Measurements from ENCODE around the gene ANXA11.

ANXA11 gene

GRCh38 chr10:80170026-80170425 is 35.3 kb downstream of the ANXA11 start:
- peaks cover 3% of the 10 kb centered on the region; the same call in 1 of the 2 replicates for H4K20me1 ChIP-seq (ENCODE audit: control insufficient read depth, insufficient read depth, low read depth, low read length)
- peaks cover 7% of the 10 kb centered on the region for H3K36me3 ChIP-seq (ENCODE audit: control insufficient read depth, low read length)
- no peaks in the 10 kb centered on the region for H3F3A ChIP-seq (ENCODE audit: control insufficient read depth, insufficient read depth)
- H3K4me2 ChIP-seq (ENCODE audit: low read length) = no peak overlapping the region
- no peaks in the 10 kb centered on the region for H3K79me2 ChIP-seq (ENCODE audit: control insufficient read depth, low read length)
- no peak overlapping the region for H3K4me3 ChIP-seq (ENCODE audit: low read length)
- 0 out of 2 replicates have a peak, but pooled peaks cover 6% of the 10 kb centered on the region for H3K4me1 ChIP-seq (ENCODE audit: control insufficient read depth, low read length)
- H3K27me3 ChIP-seq (ENCODE audit: control insufficient read depth, low read length) = no peaks in the 10 kb centered on the region
- no peaks in the 10 kb centered on the region for H3K9me3 ChIP-seq (ENCODE audit: control insufficient read depth, insufficient read depth, low read length)
- H3K27ac ChIP-seq (ENCODE audit: low read depth, low read length) = no peak overlapping the region
- no peaks in the 10 kb centered on the region for H3K9me2 ChIP-seq (replicated peaks; ENCODE audit: control insufficient read depth, low read length)
- no peak for TF ChIP-seq EZH2phosphoT487 (IDR thresholded peaks at IDR 0.05; ENCODE audit: borderline replicate concordance, low read length)
- TF ChIP-seq CTCF (IDR thresholded peaks at IDR 0.05; ENCODE audit: low read depth, low read length, poor library complexity, severe bottlenecking) = no peak

DNA sequence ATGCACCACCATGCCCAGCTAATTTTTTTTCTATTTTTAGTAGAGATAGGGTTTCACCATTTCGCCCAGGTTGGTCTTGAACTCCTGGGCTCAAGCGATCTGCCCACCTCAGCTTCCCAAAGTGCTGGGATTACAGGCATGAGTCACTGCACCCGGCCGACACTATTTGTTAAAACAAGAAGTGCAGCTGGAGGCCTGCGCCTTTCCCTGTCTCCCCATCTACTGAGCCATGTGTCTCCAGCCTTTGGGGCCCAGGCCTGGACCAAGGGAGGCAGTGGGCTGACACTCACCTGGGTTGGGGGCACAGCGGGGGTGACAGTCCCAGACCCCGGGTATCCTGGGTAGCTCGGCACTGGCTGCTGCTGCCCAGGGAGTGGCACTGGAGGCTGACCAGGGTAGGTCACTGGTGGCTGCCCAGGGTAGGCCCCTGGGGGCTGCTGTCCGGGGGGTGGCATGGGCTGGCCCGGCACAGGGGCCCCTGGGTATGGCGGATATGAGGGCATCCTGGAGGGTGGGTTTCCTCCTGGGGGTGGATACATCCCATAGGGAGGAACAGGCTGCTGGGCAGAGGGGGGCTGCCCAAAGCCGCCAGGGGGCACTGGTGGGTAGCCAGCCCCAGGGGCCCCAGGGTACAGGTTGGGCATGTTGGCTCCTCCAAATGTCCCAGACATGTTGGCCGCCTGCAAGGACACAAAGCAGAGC is 36.5 kb downstream of the ANXA11 start:
- 0 out of 2 replicates have a peak, but pooled peaks cover 4% of the 10 kb centered on the region for H3K4me1 ChIP-seq (ENCODE audit: control insufficient read depth, low read length)
- H3K79me2 ChIP-seq (ENCODE audit: control insufficient read depth, low read length) = no peaks in the 10 kb centered on the region
- H3K27me3 ChIP-seq (ENCODE audit: control insufficient read depth, low read length) = no peaks in the 10 kb centered on the region
- H3F3A ChIP-seq (ENCODE audit: control insufficient read depth, insufficient read depth) = no peaks in the 10 kb centered on the region
- no peak overlapping the region for H3K4me2 ChIP-seq (ENCODE audit: low read length)
- TF ChIP-seq EZH2phosphoT487 (IDR thresholded peaks at IDR 0.05; ENCODE audit: borderline replicate concordance, low read length) (no peak), CTCF (IDR thresholded peaks at IDR 0.05; ENCODE audit: low read depth, low read length, poor library complexity, severe bottlenecking) (peak; percentile 70)
- peaks cover 19% of the 10 kb centered on the region for H3K36me3 ChIP-seq (ENCODE audit: control insufficient read depth, low read length)
- no peaks in the 10 kb centered on the region for H3K9me3 ChIP-seq (ENCODE audit: control insufficient read depth, insufficient read depth, low read length)
- H3K9me2 ChIP-seq (replicated peaks; ENCODE audit: control insufficient read depth, low read length) = no peaks in the 10 kb centered on the region
- peaks cover 3% of the 10 kb centered on the region; the same call in 1 of the 2 replicates for H4K20me1 ChIP-seq (ENCODE audit: control insufficient read depth, insufficient read depth, low read depth, low read length)
- H3K4me3 ChIP-seq (ENCODE audit: low read length) = no peak overlapping the region
- H3K27ac ChIP-seq (ENCODE audit: low read depth, low read length) = no peak overlapping the region

DNA sequence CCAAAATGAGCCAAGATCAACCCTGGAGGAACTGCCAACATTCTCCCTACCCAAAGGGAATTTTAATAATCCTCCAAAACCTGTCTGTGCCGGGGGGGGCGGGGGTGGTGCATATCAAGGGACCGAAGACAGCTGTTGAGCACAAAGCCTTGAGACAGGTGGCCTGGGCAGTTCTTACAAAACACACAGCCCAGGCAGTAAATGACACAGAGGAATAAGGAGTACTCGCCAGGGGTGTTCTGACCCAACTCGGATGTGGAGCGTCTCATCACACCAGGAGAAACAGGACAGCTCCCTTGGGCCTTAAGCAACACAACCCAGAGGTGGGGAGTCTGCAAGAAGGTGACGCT is 37.2 kb downstream of the ANXA11 start:
- Histone ChIP-seq H3K27ac (ENCODE audit: low read depth, low read length) (no peak overlapping the region), H4K20me1 (ENCODE audit: control insufficient read depth, insufficient read depth, low read depth, low read length) (peaks cover 3% of the 10 kb centered on the region; the same call in 1 of the 2 replicates), H3K4me2 (ENCODE audit: low read length) (no peak overlapping the region), H3K9me2 (replicated peaks; ENCODE audit: control insufficient read depth, low read length) (no peaks in the 10 kb centered on the region), H3K79me2 (ENCODE audit: control insufficient read depth, low read length) (no peaks in the 10 kb centered on the region), H3K4me3 (ENCODE audit: low read length) (no peak overlapping the region), H3K36me3 (ENCODE audit: control insufficient read depth, low read length) (peaks cover 21% of the 10 kb centered on the region), H3K9me3 (ENCODE audit: control insufficient read depth, insufficient read depth, low read length) (no peaks in the 10 kb centered on the region), H3K4me1 (ENCODE audit: control insufficient read depth, low read length) (no peaks in the 10 kb centered on the region), H3F3A (ENCODE audit: control insufficient read depth, insufficient read depth) (no peaks in the 10 kb centered on the region), H3K27me3 (ENCODE audit: control insufficient read depth, low read length) (no peaks in the 10 kb centered on the region)
- TF ChIP-seq CTCF (IDR thresholded peaks at IDR 0.05; ENCODE audit: low read depth, low read length, poor library complexity, severe bottlenecking) = no peak
- no peak for TF ChIP-seq EZH2phosphoT487 (IDR thresholded peaks at IDR 0.05; ENCODE audit: borderline replicate concordance, low read length)

Measured in DOHH2 (cell line).